ENCODE results near the gene CHSY1. TPM values are rescaled to one million over a fixed set of nuclear protein-coding genes. Genes with fewer than 3 reads are reported as not detected.
"Not testable (repeated sequence)": the region's sequence is repeated elsewhere in the genome, so short reads cannot be mapped to it uniquely, and the experiment has no call there.

Gene CHSY1
- total RNA-seq, 6 experiments from 2014 or later = 4.9 to 12.6 (median 7.2) TPM

DNA sequence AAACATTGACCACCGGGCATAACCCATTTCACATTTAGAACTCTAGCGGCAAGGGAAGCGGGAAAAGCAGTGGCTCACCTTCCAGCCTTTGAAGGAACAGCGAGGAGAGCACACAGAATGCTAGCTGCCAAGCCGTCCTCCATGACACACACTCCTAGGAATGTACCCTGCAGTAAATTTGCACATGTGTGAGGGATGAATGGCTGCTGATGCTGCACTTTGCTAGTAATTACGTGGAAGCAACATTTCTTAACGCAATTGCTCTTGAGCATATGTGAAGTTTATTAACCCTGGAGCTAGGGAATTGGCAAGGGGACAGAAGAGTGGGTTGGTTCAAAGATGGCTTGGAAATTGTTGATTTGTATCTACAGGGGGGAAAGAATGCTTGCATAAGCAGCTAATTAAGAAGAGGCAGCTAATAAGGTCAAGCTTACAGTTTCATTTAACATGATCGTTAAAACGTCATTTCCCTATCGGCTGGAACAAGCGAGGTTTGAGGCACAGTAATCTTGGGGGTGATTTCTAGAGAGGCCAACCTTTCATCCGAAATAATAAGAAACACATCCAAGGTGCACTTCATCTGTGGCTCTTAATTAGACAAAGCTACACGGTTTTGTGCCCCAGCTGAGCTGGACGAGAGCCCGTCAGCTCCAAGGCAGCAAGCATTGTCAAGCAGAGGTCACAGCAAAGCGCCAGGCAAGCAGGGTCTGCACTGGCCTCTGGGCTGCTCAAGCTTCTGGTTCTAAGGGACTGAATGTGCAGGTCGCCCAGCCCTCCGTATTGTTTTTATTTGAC lies 123.4 kb downstream of the CHSY1 start:
- Histone ChIP-seq H3K4me3 (no peak overlapping the region), H3K9me3 (no peaks in the 10 kb centered on the region), H3K27ac (no peak overlapping the region), H3K27me3 (no peaks in the 10 kb centered on the region), H3K36me3 (no peaks in the 10 kb centered on the region), H3K4me1 (peaks cover 0 to 10% (median 0%) of the 10 kb centered on the region in 4 donors)
- ATAC-seq (no peak), DNase-seq (no peak)
- intact Hi-C loops (cut with DNase I) = no loop called here
- TF ChIP-seq, protein P1, sequence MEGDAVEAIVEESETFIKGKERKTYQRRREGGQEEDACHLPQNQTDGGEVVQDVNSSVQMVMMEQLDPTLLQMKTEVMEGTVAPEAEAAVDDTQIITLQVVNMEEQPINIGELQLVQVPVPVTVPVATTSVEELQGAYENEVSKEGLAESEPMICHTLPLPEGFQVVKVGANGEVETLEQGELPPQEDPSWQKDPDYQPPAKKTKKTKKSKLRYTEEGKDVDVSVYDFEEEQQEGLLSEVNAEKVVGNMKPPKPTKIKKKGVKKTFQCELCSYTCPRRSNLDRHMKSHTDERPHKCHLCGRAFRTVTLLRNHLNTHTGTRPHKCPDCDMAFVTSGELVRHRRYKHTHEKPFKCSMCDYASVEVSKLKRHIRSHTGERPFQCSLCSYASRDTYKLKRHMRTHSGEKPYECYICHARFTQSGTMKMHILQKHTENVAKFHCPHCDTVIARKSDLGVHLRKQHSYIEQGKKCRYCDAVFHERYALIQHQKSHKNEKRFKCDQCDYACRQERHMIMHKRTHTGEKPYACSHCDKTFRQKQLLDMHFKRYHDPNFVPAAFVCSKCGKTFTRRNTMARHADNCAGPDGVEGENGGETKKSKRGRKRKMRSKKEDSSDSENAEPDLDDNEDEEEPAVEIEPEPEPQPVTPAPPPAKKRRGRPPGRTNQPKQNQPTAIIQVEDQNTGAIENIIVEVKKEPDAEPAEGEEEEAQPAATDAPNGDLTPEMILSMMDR (IDR thresholded peaks at IDR 0.05) = no peak
- no peak for TF ChIP-seq POLR2A (IDR thresholded peaks at IDR 0.05)
- 75% methylated on average over 17 of the region's 18 CpGs for WGBS (ENCODE audit: insufficient coverage, low coverage, low lambda C conversion rate, missing lambda C conversion rate)

DNA sequence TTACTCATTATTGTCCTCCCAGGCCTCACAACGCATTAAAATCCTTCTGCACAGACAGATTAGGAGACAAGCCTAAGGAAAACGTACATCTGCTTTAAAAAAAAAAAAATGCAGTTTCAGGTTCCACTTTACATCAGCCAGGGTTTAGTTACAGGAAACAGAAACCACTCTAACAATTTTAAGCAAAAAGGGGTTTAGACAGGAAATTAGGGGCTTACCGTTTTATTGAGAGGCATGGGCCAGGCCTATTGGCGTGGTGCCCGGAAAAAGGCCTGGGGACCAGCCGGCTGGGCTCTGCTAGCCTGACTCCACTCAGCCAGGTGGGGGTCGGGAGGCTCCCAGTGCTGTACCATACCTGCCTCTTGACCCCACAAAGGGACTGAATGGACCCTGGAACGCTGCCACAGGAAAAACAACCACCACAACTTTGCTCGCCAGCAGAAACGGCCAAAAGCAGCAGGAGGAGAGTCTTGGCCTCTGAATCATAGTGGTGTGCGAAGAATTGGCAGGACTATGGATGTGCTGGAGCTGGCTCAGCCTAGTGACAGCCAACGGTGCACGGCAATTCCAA lies 124.3 kb downstream of the CHSY1 start:
- peaks cover 0 to 10% (median 0%) of the 10 kb centered on the region in 4 donors for H3K4me1 ChIP-seq
- no peak overlapping the region for H3K4me3 ChIP-seq
- ATAC-seq = peak; percentile 83 to 92 (median 87)
- peak in 2 of 3 donors; percentile 61 to 78 for DNase-seq
- no peak for TF ChIP-seq POLR2A (IDR thresholded peaks at IDR 0.05)
- TF ChIP-seq, protein P1 (IDR thresholded peaks at IDR 0.05) = no peak
- no peaks in the 10 kb centered on the region for H3K36me3 ChIP-seq
- intact Hi-C loops (cut with DNase I) = no loop called here
- H3K27me3 ChIP-seq = no peaks in the 10 kb centered on the region
- peak overlapping the region; percentile 11 to 84 (median 40) for H3K27ac ChIP-seq
- H3K9me3 ChIP-seq = no peaks in the 10 kb centered on the region
- 13% methylated on average over 8 of the region's 13 CpGs for WGBS (ENCODE audit: insufficient coverage, low coverage, low lambda C conversion rate, missing lambda C conversion rate)

DNA sequence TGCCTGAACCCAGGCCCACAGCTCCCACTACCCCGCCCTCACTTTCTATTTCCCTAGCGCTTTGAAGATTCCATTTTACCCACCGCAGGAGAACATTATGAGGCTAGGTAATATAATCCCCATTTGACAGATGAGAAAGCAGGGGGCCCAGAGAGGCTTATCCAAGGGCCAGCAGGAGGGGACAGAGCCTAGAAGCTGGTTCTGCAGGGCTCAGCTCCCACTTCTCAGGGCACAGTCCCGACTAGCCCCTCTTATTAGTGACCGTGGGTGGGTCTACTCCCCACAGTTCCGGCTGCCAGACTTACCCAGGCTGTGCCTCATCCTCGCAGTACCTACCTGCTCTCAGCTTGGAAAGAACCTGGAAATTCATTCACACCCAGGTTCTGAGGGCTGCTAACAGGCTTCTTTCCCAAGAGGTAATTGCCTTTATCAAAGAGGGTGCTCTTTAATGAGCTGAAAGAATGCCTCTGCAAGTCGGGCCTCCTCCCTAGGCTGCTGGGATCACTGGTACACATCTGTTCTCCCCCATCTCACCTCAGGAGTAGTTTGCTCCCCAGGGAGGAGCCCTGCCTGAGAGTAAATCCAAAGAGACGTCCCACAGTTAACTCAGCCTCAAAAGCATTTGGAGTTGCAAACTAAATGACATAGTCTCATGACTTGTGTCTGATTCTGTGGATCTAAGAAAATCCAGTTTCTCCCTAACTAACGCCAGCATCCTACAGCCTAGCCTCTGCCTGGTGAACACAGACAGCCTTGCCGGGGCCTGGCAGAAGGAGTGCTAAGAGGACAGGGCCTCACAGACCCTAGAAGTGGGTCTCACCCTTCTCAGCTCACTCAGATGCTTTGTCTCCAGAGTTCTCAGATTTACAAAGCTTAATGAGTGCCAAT lies 125.0 kb downstream of the CHSY1 start:
- ATAC-seq (peak in 3 of 4 donors; percentile 8 to 16 (median 15)), DNase-seq (peak in 1 of 3 donors; percentile 28)
- H3K36me3 ChIP-seq = no peaks in the 10 kb centered on the region
- TF ChIP-seq, protein P1 (IDR thresholded peaks at IDR 0.05) = no peak
- no peak for TF ChIP-seq POLR2A (IDR thresholded peaks at IDR 0.05)
- peak overlapping the region; percentile 11 to 84 (median 40) for H3K27ac ChIP-seq
- peaks cover 0 to 10% (median 0%) of the 10 kb centered on the region in 4 donors for H3K4me1 ChIP-seq
- no peaks in the 10 kb centered on the region for H3K9me3 ChIP-seq
- no peaks in the 10 kb centered on the region for H3K27me3 ChIP-seq
- H3K4me3 ChIP-seq = no peak overlapping the region
- intact Hi-C loops (cut with DNase I) = no loop called here
- 68% methylated on average over 6 of the region's 11 CpGs for WGBS (ENCODE audit: insufficient coverage, low coverage, low lambda C conversion rate, missing lambda C conversion rate)

DNA sequence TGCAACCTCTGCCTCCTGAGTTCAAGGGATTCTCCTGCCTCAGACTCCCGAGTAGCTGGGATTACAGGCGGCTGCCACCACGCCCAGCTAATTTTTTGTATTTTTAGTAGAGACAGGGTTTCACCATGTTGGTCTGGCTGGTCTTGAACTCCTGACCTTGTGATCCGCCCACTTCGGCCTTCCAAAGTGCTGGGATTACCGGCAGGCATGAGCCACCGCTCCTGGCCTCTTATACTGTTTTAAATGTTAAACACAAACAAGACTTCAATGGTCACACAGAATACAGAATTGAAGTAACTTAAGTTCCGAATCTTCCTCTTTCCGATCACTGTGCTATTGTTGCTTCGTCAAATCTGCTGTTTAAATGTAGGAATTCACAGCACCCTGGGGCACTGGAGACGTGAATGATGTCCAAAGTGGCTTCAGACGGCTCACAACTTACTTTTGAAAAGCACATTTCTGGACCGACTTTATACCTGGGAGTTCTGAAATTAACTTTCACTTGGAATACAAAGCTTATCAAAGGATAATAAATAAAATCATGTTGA lies 125.9 kb downstream of the CHSY1 start:
- H3K36me3 ChIP-seq; H3K4me3 ChIP-seq; H3K27me3 ChIP-seq; ATAC-seq; intact Hi-C loops (cut with DNase I); H3K27ac ChIP-seq; DNase-seq; H3K9me3 ChIP-seq: not testable (repeated sequence)
- 80% methylated on average over 12 of the region's 13 CpGs for WGBS (ENCODE audit: insufficient coverage, low coverage, low lambda C conversion rate, missing lambda C conversion rate)
- H3K4me1 ChIP-seq = peaks cover 0 to 10% (median 0%) of the 10 kb centered on the region in 4 donors

Other genes starting within 250 kb of the CHSY1 start
- gene SELENOS, start 25.4 kb upstream of the CHSY1 start, total RNA-seq = 10 to 100 TPM; 30.4 to 52.5 (median 39.6) TPM
- gene SNRPA1, start 43.2 kb upstream of the CHSY1 start, total RNA-seq = 10 to 100 TPM; 17.7 to 28.6 (median 24.1) TPM
- 100 to 1,000 TPM; 165 to 218 (median 207) TPM for gene PCSK6, start 237.7 kb upstream of the CHSY1 start, total RNA-seq

Measured in right lobe of liver (tissue), 6 donors.